ENCODE measurements around the gene KRTAP13-2. TPM values are rescaled to one million over a fixed set of nuclear protein-coding genes. Genes with fewer than 3 reads are reported as not detected.

The KRTAP13-2 gene
- total RNA-seq, 1 donor from 2014 or later: not detected

DNA sequence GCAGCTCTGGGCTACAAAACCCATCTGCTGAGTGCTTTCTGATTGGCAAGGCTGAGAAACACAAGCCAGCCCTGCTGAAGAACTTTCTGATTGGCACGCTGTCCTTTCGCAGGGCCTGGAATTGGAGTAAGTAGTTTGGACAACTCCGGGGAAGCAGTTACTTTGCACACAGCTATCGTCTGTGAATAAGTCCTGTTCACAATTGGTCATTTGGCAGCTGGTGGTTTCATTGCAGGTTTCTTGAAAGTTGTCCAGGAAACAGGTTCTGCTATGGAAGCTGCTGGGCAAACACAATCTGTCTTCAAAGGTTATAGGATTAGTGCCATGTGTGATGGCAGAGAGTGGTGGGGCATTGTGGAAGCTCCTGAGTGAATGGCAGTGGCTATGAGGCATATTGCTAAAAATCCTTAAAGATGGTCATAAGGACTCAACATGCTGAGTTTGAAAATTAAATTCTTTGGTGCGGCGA, 34.8 kb downstream of the KRTAP13-2 start, which contains the start of gene KRTAP27-1:
TSS of gene KRTAP27-1 (minus strand) at position 419 of the 469 bp plus-strand sequence. CDS start at position 393, 26 bp downstream.
- no peak within 1 kb of the TSS for H3K27ac Mint-ChIP-seq
- TF ChIP-seq, protein P1, sequence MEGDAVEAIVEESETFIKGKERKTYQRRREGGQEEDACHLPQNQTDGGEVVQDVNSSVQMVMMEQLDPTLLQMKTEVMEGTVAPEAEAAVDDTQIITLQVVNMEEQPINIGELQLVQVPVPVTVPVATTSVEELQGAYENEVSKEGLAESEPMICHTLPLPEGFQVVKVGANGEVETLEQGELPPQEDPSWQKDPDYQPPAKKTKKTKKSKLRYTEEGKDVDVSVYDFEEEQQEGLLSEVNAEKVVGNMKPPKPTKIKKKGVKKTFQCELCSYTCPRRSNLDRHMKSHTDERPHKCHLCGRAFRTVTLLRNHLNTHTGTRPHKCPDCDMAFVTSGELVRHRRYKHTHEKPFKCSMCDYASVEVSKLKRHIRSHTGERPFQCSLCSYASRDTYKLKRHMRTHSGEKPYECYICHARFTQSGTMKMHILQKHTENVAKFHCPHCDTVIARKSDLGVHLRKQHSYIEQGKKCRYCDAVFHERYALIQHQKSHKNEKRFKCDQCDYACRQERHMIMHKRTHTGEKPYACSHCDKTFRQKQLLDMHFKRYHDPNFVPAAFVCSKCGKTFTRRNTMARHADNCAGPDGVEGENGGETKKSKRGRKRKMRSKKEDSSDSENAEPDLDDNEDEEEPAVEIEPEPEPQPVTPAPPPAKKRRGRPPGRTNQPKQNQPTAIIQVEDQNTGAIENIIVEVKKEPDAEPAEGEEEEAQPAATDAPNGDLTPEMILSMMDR (IDR thresholded peaks at IDR 0.05; ENCODE audit: unreplicated experiment): no peak
- peaks cover 3% of the 10 kb centered on the region for H3K4me1 Mint-ChIP-seq
- H3K36me3 Mint-ChIP-seq: no peaks in the 10 kb centered on the region
- H3K4me3 Mint-ChIP-seq: no peak within 1 kb of the TSS
- H3K9me3 Mint-ChIP-seq: no peaks in the 10 kb centered on the region
- DNase-seq (ENCODE audit: low spot score in 2 of 2, unreplicated experiment in 2 of 2): no peak
- H3K27me3 Mint-ChIP-seq (ENCODE audit: low read depth): peaks cover 2% of the 10 kb centered on the region

DNA sequence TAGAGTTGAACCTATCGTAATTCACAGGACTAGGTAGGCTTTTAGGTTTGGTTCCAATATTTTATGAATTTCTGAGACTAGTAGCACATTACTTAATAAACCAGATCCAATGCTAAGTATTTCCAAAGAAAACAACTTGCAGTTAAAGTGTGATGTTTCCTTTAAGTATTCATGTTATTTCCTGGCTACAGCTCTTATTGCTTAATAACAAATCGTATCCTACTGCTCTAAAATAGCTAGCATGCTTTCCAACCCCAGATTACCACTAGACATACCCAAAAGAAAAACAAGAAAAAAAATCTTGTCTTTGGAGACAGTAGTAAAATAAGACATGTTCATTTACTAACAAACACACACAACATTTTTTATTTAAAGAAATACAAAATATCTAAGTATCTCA, 35.5 kb downstream of the KRTAP13-2 start:
- Mint-ChIP-seq H3K27me3 (ENCODE audit: low read depth) (peaks cover 2% of the 10 kb centered on the region), H3K36me3 (no peaks in the 10 kb centered on the region), H3K4me3 (no peak overlapping the region), H3K9me3 (no peaks in the 10 kb centered on the region), H3K4me1 (peaks cover 3% of the 10 kb centered on the region), H3K27ac (no peak overlapping the region)
- no peak for DNase-seq (ENCODE audit: low spot score in 2 of 2, unreplicated experiment in 2 of 2)
- TF ChIP-seq, protein P1 (IDR thresholded peaks at IDR 0.05; ENCODE audit: unreplicated experiment): no peak

DNA sequence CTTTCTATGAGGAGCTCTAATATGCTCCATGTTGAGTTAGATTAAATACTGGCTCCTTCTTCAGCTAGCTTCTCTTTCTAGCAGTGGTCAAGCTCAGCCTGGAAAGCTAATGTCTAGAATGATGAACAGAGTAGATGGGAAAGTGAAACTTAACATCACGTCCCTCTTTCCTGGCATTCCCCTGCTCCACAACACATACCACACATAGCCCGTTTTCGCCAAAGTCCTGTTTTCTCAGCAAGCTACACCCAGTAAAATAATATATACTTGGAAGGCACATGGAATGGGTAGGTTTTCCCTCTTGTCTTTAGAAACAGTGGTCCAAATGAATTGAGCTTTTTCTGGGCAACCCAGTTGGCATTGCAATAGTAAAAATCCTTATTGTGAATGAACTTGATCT, 38.3 kb downstream of the KRTAP13-2 start:
- Mint-ChIP-seq H3K27ac (no peak overlapping the region), H3K9me3 (no peaks in the 10 kb centered on the region), H3K4me1 (peaks cover 2% of the 10 kb centered on the region), H3K36me3 (no peaks in the 10 kb centered on the region), H3K4me3 (no peak overlapping the region), H3K27me3 (ENCODE audit: low read depth) (peaks cover 2% of the 10 kb centered on the region)
- DNase-seq (ENCODE audit: low spot score in 2 of 2, unreplicated experiment in 2 of 2): no peak
- TF ChIP-seq, protein P1 (IDR thresholded peaks at IDR 0.05; ENCODE audit: unreplicated experiment): no peak

DNA sequence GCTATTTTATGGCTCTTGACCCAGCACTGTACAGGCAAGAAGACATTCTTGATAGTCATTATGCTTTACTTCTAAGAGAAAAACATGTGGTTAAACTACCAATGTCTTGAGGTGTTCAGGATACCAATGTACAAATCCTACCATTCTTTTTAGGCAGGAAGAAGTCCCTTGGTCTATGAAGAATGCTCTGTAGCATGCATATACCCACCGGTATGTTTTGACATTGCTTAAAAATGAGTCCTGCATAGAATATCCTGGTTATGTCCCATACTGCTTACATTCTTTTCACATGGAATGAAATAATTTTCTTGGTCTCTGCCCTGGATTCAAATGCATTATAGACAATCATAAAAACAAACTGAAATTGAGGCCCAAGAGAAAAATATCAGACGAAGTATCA, 39.4 kb downstream of the KRTAP13-2 start:
- TF ChIP-seq, protein P1 (IDR thresholded peaks at IDR 0.05; ENCODE audit: unreplicated experiment): no peak
- H3K4me1 Mint-ChIP-seq: no peaks in the 10 kb centered on the region
- H3K27ac Mint-ChIP-seq: no peak overlapping the region
- no peak overlapping the region for H3K4me3 Mint-ChIP-seq
- H3K27me3 Mint-ChIP-seq (ENCODE audit: low read depth): peaks cover 2% of the 10 kb centered on the region
- H3K36me3 Mint-ChIP-seq: no peaks in the 10 kb centered on the region
- H3K9me3 Mint-ChIP-seq: no peaks in the 10 kb centered on the region
- no peak for DNase-seq (ENCODE audit: low spot score in 2 of 2, unreplicated experiment in 2 of 2)

DNA sequence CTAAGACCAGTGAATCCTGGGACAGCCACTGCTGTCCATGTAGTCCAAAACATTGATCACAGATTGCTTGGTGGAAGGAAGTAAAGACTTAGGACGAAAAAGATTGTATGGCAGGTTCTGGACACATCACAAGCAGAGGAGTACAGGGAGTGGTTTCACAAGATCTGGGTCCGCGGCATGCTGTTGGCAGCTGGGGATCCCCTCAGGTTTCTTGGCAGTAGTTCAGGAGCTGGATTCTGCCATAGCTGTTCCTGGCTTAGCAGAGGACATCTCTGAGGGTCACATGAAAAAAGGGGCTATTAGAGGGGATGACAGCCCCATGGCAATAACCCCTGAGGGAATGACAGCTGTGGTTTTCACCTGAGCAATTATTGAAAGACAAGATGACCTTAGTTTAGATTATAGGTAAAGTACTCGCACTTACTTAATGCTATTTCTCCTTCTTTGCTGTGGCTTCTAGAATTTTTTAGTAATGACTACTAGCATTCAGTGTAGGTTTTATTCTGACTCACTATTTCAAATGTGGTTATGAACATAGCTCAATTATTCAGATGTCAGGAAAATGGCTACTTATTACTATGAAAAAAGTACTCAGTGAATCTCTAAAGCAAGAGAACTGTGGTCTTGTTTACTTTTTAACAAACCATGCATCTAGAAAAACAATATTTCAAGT, 42.7 kb downstream of the KRTAP13-2 start:
- TF ChIP-seq, protein P1 (IDR thresholded peaks at IDR 0.05; ENCODE audit: unreplicated experiment): no peak
- DNase-seq (ENCODE audit: low spot score in 2 of 2, unreplicated experiment in 2 of 2): no peak
- H3K27ac Mint-ChIP-seq: no peak overlapping the region
- no peaks in the 10 kb centered on the region for H3K36me3 Mint-ChIP-seq
- H3K27me3 Mint-ChIP-seq (ENCODE audit: low read depth): no peaks in the 10 kb centered on the region
- H3K9me3 Mint-ChIP-seq: peaks cover 26% of the 10 kb centered on the region
- H3K4me3 Mint-ChIP-seq: no peak overlapping the region
- no peaks in the 10 kb centered on the region for H3K4me1 Mint-ChIP-seq

Data from mesothelial cell of epicardium (in vitro differentiated cells).